ENCODE results near the gene ATG101. TPM values are rescaled to one million over a fixed set of nuclear protein-coding genes. Genes with fewer than 3 reads are reported as not detected.

ATG101 gene, protein sequence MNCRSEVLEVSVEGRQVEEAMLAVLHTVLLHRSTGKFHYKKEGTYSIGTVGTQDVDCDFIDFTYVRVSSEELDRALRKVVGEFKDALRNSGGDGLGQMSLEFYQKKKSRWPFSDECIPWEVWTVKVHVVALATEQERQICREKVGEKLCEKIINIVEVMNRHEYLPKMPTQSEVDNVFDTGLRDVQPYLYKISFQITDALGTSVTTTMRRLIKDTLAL
- total RNA-seq = 49.5 and 64.4 TPM in 2 replicates

DNA sequence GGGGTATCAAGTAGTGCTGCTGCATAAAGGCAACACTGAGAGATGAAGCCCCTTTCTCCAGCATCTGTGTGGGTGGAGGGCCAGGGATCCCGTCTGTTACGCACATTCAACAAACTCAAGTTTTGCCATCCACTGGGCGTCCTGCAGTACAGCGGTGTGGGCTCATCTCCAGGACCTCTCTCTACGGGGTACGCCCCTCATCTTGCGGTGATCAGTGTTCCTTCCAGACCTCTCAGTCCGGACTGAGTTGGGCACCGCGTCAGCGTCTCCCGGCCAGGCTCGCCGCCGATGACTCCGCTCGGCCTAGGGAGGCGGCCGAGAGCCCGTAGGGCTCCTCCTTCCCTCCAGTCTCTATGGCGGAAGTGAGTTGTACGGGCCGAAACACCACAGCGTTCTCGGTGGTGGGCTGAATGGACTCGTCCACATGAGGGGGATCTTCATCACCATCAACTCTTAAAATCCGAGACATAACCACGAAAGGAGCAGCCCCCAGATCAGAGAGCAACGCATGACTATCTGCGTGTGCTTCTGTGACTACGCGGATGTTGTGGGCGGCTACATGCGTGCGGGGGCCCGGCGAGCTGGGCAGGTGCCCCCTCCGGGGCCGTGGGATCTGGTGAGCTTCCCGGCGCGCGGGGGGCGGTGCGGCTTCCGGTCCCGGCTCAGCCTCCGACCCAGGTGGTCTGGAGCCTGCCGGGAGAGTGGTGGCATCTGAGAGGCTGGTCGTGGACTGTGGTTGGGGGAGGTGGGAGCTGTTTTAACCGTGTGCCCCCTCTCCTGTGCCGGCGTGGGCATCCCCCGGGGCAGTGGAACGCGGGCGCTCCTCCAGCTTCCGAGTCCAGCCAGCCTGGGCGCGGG, at the start of gene ATG101:
Gene ATG101 (plus strand): TSS at position 652 of the 858 bp plus-strand sequence. CDS start 3,673 bp downstream, outside the sequence.
- Histone ChIP-seq H4K20me1 (ENCODE audit: insufficient read depth, low read length) (peaks cover 43% of the 10 kb centered on the region), H2AFZ (ENCODE audit: low read length) (peak within 1 kb of the TSS; percentile 93), H3K4me1 (ENCODE audit: insufficient read depth, low read length) (peaks cover 56% of the 10 kb centered on the region), H3K4me2 (ENCODE audit: insufficient read depth, low read length) (peak within 1 kb of the TSS; percentile 88), H3K36me3 (ENCODE audit: insufficient read depth, low read length) (peaks cover 22% of the 10 kb centered on the region), H3K27ac (ENCODE audit: low read depth, low read length) (peak within 1 kb of the TSS; percentile 100), H3K9me3 (ENCODE audit: low read depth, low read length) (no peaks in the 10 kb centered on the region), H3K27me3 (ENCODE audit: insufficient read depth, low read length) (no peaks in the 10 kb centered on the region), H3K4me3 (ENCODE audit: insufficient read depth, low read length) (peak within 1 kb of the TSS; percentile 93), H3K79me2 (ENCODE audit: insufficient read depth, low read length) (peaks cover 48% of the 10 kb centered on the region)
- TF ChIP-seq, protein P1, sequence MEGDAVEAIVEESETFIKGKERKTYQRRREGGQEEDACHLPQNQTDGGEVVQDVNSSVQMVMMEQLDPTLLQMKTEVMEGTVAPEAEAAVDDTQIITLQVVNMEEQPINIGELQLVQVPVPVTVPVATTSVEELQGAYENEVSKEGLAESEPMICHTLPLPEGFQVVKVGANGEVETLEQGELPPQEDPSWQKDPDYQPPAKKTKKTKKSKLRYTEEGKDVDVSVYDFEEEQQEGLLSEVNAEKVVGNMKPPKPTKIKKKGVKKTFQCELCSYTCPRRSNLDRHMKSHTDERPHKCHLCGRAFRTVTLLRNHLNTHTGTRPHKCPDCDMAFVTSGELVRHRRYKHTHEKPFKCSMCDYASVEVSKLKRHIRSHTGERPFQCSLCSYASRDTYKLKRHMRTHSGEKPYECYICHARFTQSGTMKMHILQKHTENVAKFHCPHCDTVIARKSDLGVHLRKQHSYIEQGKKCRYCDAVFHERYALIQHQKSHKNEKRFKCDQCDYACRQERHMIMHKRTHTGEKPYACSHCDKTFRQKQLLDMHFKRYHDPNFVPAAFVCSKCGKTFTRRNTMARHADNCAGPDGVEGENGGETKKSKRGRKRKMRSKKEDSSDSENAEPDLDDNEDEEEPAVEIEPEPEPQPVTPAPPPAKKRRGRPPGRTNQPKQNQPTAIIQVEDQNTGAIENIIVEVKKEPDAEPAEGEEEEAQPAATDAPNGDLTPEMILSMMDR (IDR thresholded peaks at IDR 0.05; ENCODE audit: extremely low read depth, low read depth, low read length) = peak; percentile 75
- peak; percentile 98 for DNase-seq (ENCODE audit: insufficient read length, low spot score, missing footprints)

DNA sequence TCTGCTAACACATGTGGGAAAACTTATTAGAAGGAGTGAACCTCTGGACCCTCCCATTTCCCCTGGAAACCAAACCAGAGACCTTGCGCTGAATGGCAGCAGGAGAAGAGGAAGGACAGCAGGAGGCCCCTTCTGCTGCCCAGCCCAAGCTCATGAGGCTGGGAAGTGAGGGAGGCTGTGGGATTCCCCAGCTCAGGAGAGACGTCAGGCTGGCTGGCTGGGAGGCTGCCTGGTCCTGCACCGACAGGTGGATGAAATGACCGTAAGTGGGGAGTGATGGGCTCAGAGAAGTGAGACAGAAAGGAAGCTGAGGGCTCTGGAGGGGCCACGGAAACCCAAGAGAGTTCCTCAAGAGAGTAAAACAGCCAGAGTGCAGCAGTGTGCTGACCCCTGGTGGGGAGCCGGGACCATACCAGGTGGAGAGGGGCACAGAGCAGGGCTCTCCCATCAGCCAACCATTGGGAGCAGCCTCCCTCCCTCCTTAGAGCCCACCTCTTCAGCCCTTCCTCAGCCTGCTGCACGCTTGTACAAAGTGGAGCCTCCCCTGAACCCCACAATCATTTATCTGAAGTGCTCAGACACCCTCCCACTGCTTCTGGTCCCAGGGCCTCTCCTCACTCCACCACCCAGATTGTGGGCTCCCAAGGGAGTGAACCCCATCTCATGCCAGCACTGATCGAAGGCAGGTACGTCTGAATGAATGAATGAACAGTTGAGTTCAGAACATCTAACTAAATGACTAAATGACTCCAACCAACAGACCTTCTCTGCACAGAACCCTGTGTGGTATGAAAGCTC, 49.0 kb upstream of the ATG101 start:
- H2AFZ ChIP-seq (ENCODE audit: low read length) = no peak overlapping the region
- H3K79me2 ChIP-seq (ENCODE audit: insufficient read depth, low read length) = no peaks in the 10 kb centered on the region
- peak; percentile 95 for DNase-seq (ENCODE audit: insufficient read length, low spot score, missing footprints)
- no peak overlapping the region for H3K4me2 ChIP-seq (ENCODE audit: insufficient read depth, low read length)
- no peak overlapping the region for H3K4me3 ChIP-seq (ENCODE audit: insufficient read depth, low read length)
- no peaks in the 10 kb centered on the region for H4K20me1 ChIP-seq (ENCODE audit: insufficient read depth, low read length)
- no peak overlapping the region for H3K27ac ChIP-seq (ENCODE audit: low read depth, low read length)
- no peaks in the 10 kb centered on the region for H3K9me3 ChIP-seq (ENCODE audit: low read depth, low read length)
- H3K27me3 ChIP-seq (ENCODE audit: insufficient read depth, low read length) = peaks cover 10% of the 10 kb centered on the region
- peaks cover 4% of the 10 kb centered on the region for H3K4me1 ChIP-seq (ENCODE audit: insufficient read depth, low read length)
- TF ChIP-seq, protein P1 (IDR thresholded peaks at IDR 0.05; ENCODE audit: extremely low read depth, low read depth, low read length) = peak; percentile 71
- H3K36me3 ChIP-seq (ENCODE audit: insufficient read depth, low read length) = no peaks in the 10 kb centered on the region

DNA sequence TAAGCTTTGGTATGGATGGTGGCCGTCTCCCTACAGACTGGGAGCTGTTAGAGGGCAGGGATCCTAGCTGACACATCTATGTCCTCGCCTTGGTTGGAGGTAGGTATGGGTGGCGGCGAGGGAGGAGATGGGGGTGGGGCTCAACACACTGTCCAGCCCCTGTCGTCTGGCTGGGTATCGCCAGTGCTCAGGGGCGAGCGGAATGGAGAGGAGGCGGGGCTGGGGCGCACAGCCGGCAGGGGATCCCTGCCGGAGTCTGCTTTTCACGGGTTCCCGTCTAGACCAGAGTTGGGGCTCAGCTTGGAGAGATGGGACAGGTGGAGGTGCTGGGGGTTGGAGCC, 47.0 kb upstream of the ATG101 start:
- peak; percentile 88 for DNase-seq (ENCODE audit: insufficient read length, low spot score, missing footprints)
- Histone ChIP-seq H3K4me3 (ENCODE audit: insufficient read depth, low read length) (peak overlapping the region; percentile 72), H3K4me1 (ENCODE audit: insufficient read depth, low read length) (peaks cover 9% of the 10 kb centered on the region), H3K79me2 (ENCODE audit: insufficient read depth, low read length) (no peaks in the 10 kb centered on the region), H3K27me3 (ENCODE audit: insufficient read depth, low read length) (peaks cover 10% of the 10 kb centered on the region), H3K27ac (ENCODE audit: low read depth, low read length) (no peak overlapping the region), H3K4me2 (ENCODE audit: insufficient read depth, low read length) (peak overlapping the region; percentile 90), H2AFZ (ENCODE audit: low read length) (no peak overlapping the region), H4K20me1 (ENCODE audit: insufficient read depth, low read length) (no peaks in the 10 kb centered on the region), H3K9me3 (ENCODE audit: low read depth, low read length) (no peaks in the 10 kb centered on the region), H3K36me3 (ENCODE audit: insufficient read depth, low read length) (no peaks in the 10 kb centered on the region)
- TF ChIP-seq, protein P1 (IDR thresholded peaks at IDR 0.05; ENCODE audit: extremely low read depth, low read depth, low read length) = no peak
